ENCODE data around the gene FAM234B. TPM values are rescaled to one million over a fixed set of nuclear protein-coding genes. Genes with fewer than 3 reads are reported as not detected.
"Not testable (repeated sequence)": the region's sequence is repeated elsewhere in the genome, so short reads cannot be mapped to it uniquely, and the experiment has no call there.

Gene FAM234B
- total RNA-seq, 3 donors from 2014 or later, result 4.6 to 21.4 (median 16.4) TPM

GRCh38 chr12:13044906-13045299, 722 bp downstream of the FAM234B start:
- Histone ChIP-seq H3K4me3 (peak overlapping the region; percentile 91 to 100 (median 96)), H3K36me3 (no peaks in the 10 kb centered on the region), H3K27ac (peak overlapping the region; percentile 63 to 75), H3K4me1 (no peaks in the 10 kb centered on the region), H3K27me3 (no peaks in the 10 kb centered on the region), H3K9me3 (no peaks in the 10 kb centered on the region)
- intact Hi-C loops (cut with DNase I; ENCODE audit: low total_unique reads), result no loop called here
- TF ChIP-seq POLR2AphosphoS5 (IDR thresholded peaks at IDR 0.05) (no peak), POLR2A (IDR thresholded peaks at IDR 0.05) (no peak)
- no peak for DNase-seq (ENCODE audit: low spot score in 2 of 2)

- DNase-seq (ENCODE audit: low spot score in 2 of 2), result no peak
- TF ChIP-seq, protein P1, sequence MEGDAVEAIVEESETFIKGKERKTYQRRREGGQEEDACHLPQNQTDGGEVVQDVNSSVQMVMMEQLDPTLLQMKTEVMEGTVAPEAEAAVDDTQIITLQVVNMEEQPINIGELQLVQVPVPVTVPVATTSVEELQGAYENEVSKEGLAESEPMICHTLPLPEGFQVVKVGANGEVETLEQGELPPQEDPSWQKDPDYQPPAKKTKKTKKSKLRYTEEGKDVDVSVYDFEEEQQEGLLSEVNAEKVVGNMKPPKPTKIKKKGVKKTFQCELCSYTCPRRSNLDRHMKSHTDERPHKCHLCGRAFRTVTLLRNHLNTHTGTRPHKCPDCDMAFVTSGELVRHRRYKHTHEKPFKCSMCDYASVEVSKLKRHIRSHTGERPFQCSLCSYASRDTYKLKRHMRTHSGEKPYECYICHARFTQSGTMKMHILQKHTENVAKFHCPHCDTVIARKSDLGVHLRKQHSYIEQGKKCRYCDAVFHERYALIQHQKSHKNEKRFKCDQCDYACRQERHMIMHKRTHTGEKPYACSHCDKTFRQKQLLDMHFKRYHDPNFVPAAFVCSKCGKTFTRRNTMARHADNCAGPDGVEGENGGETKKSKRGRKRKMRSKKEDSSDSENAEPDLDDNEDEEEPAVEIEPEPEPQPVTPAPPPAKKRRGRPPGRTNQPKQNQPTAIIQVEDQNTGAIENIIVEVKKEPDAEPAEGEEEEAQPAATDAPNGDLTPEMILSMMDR (IDR thresholded peaks at IDR 0.05), result no peak
- no peak for TF ChIP-seq POLR2A (IDR thresholded peaks at IDR 0.05)
- TF ChIP-seq POLR2AphosphoS5 (IDR thresholded peaks at IDR 0.05), result no peak
- Histone ChIP-seq H3K9me3 (no peaks in the 10 kb centered on the region), H3K27ac (no peak overlapping the region), H3K4me1 (no peaks in the 10 kb centered on the region), H3K4me3 (no peak overlapping the region), H3K27me3 (no peaks in the 10 kb centered on the region), H3K36me3 (no peaks in the 10 kb centered on the region)
- intact Hi-C loops (cut with DNase I; ENCODE audit: low total_unique reads), result no loop called here
These were observed 1.6 kb downstream of the FAM234B start for GRCh38 chr12:13045816-13046215.

- Histone ChIP-seq H3K4me1 (no peaks in the 10 kb centered on the region), H3K9me3 (no peaks in the 10 kb centered on the region), H3K27me3 (no peaks in the 10 kb centered on the region), H3K36me3 (no peaks in the 10 kb centered on the region), H3K4me3 (no peak overlapping the region), H3K27ac (no peak overlapping the region)
- TF ChIP-seq, protein P1 (IDR thresholded peaks at IDR 0.05), result no peak
- no peak for TF ChIP-seq POLR2A (IDR thresholded peaks at IDR 0.05)
- no peak for TF ChIP-seq POLR2AphosphoS5 (IDR thresholded peaks at IDR 0.05)
- no peak for DNase-seq (ENCODE audit: low spot score in 2 of 2)
- intact Hi-C loops (cut with DNase I; ENCODE audit: low total_unique reads), result no loop called here
These were observed 2.8 kb downstream of the FAM234B start for GRCh38 chr12:13046964-13047363.

DNA sequence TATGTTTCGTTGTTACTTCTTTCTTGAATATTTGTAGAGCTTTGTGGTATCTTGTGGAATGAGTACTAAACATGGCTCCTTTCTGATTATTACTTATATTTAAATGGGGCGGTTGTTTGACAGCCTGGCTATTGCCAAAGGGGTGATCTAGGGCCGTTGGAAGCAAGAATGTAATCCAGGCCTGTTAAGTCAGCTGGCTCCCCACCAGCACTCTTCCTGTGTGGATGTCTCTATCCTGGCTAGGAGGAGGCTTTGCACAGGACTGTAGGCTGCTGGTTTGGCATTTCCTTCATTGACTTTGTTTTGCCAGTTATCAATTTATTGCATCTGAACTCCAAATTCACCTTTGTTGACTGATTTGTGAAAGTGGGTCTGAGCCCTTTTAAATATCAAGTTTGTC, 5.6 kb downstream of the FAM234B start:
- no peak for DNase-seq (ENCODE audit: low spot score in 2 of 2)
- intact Hi-C loops (cut with DNase I; ENCODE audit: low total_unique reads), result no loop called here
- no peaks in the 10 kb centered on the region for H3K4me1 ChIP-seq
- no peak for TF ChIP-seq POLR2A (IDR thresholded peaks at IDR 0.05)
- TF ChIP-seq, protein P1 (IDR thresholded peaks at IDR 0.05), result no peak
- TF ChIP-seq POLR2AphosphoS5 (IDR thresholded peaks at IDR 0.05), result no peak
- H3K36me3 ChIP-seq, result no peaks in the 10 kb centered on the region
- H3K9me3 ChIP-seq, result peaks cover 0 to 3% of the 10 kb centered on the region in 2 donors
- peak overlapping the region; percentile 7 to 30 for H3K27ac ChIP-seq
- H3K27me3 ChIP-seq, result no peaks in the 10 kb centered on the region
- no peak overlapping the region for H3K4me3 ChIP-seq

GRCh38 chr12:13052421-13052820, 8.2 kb downstream of the FAM234B start:
- H3K4me3 ChIP-seq, result no peak overlapping the region
- no peak overlapping the region for H3K27ac ChIP-seq
- H3K4me1 ChIP-seq, result no peaks in the 10 kb centered on the region
- DNase-seq (ENCODE audit: low spot score in 2 of 2), result no peak
- no peak for TF ChIP-seq POLR2AphosphoS5 (IDR thresholded peaks at IDR 0.05)
- TF ChIP-seq, protein P1 (IDR thresholded peaks at IDR 0.05), result no peak
- no peak for TF ChIP-seq POLR2A (IDR thresholded peaks at IDR 0.05)
- intact Hi-C loops (cut with DNase I; ENCODE audit: low total_unique reads), result no loop called here
- no peaks in the 10 kb centered on the region for H3K36me3 ChIP-seq
- H3K9me3 ChIP-seq, result peaks cover 0 to 3% of the 10 kb centered on the region in 2 donors
- H3K27me3 ChIP-seq, result no peaks in the 10 kb centered on the region

GRCh38 chr12:13053617-13054016, 9.4 kb downstream of the FAM234B start:
- H3K27me3 ChIP-seq; H3K27ac ChIP-seq; H3K36me3 ChIP-seq; DNase-seq (ENCODE audit: low spot score in 2 of 2); H3K9me3 ChIP-seq; H3K4me1 ChIP-seq; H3K4me3 ChIP-seq; intact Hi-C loops (cut with DNase I; ENCODE audit: low total_unique reads): not testable (repeated sequence)
